ENCODE results near the gene NACC1.

The NACC1 gene

GRCh38 chr19:13077240-13077639, 40.8 kb upstream of the NACC1 start:
- no peak overlapping the region for H3K27ac ChIP-seq (ENCODE audit: low read length)
- no peak overlapping the region for H3K4me3 ChIP-seq (ENCODE audit: low read length)
- TF ChIP-seq EZH2phosphoT487 (IDR thresholded peaks at IDR 0.05; ENCODE audit: low read length) (no peak), CTCF (IDR thresholded peaks at IDR 0.05; ENCODE audit: low read length) (no peak), EZH2 (optimal IDR thresholded peaks at IDR 0.05; ENCODE audit: low read depth, low read length) (no peak)
- no peaks in the 10 kb centered on the region for H3K9me2 ChIP-seq (replicated peaks; ENCODE audit: insufficient read depth, low read length)
- H3K9ac ChIP-seq (ENCODE audit: low read length): no peak overlapping the region
- no peaks in the 10 kb centered on the region for H3F3A ChIP-seq (ENCODE audit: insufficient read depth, low read length)
- peak; percentile 27 for DNase-seq
- H3K4me2 ChIP-seq (ENCODE audit: low read depth, low read length): no peak overlapping the region
- no peak overlapping the region for H2AFZ ChIP-seq (ENCODE audit: low read length)
- H3K9me3 ChIP-seq (replicated peaks; ENCODE audit: insufficient read depth, low read length): no peaks in the 10 kb centered on the region
- H3K27me3 ChIP-seq (replicated peaks; ENCODE audit: insufficient read depth, low read length): peaks cover 9% of the 10 kb centered on the region
- no peaks in the 10 kb centered on the region for H3K79me2 ChIP-seq (ENCODE audit: low read length)
- H3K4me1 ChIP-seq (ENCODE audit: low read length): 0 out of 2 replicates have a peak, but pooled peaks cover 5% of the 10 kb centered on the region
- no peaks in the 10 kb centered on the region for H4K20me1 ChIP-seq (ENCODE audit: insufficient read depth, low read length)
- H3K36me3 ChIP-seq (replicated peaks; ENCODE audit: insufficient read depth, low read length): no peaks in the 10 kb centered on the region

- Histone ChIP-seq H3K4me1 (ENCODE audit: low read length) (0 out of 2 replicates have a peak, but pooled peaks cover 5% of the 10 kb centered on the region), H3K9me3 (replicated peaks; ENCODE audit: insufficient read depth, low read length) (no peaks in the 10 kb centered on the region), H3K4me2 (ENCODE audit: low read depth, low read length) (no peak overlapping the region), H3K36me3 (replicated peaks; ENCODE audit: insufficient read depth, low read length) (no peaks in the 10 kb centered on the region), H4K20me1 (ENCODE audit: insufficient read depth, low read length) (no peaks in the 10 kb centered on the region), H3K27ac (ENCODE audit: low read length) (no peak overlapping the region), H3K9me2 (replicated peaks; ENCODE audit: insufficient read depth, low read length) (no peaks in the 10 kb centered on the region), H3K27me3 (replicated peaks; ENCODE audit: insufficient read depth, low read length) (peaks cover 8% of the 10 kb centered on the region), H3K9ac (ENCODE audit: low read length) (no peak overlapping the region), H3K79me2 (ENCODE audit: low read length) (no peaks in the 10 kb centered on the region), H3F3A (ENCODE audit: insufficient read depth, low read length) (no peaks in the 10 kb centered on the region), H3K4me3 (ENCODE audit: low read length) (no peak overlapping the region), H2AFZ (ENCODE audit: low read length) (no peak overlapping the region)
- DNase-seq: no peak
- TF ChIP-seq EZH2 (optimal IDR thresholded peaks at IDR 0.05; ENCODE audit: low read depth, low read length) (no peak), CTCF (IDR thresholded peaks at IDR 0.05; ENCODE audit: low read length) (no peak), EZH2phosphoT487 (IDR thresholded peaks at IDR 0.05; ENCODE audit: low read length) (no peak)
Observed at GRCh38 chr19:13078381-13078780, 39.7 kb upstream of the NACC1 start.

GRCh38 chr19:13078897-13079541, 39.0 kb upstream of the NACC1 start:
- no peaks in the 10 kb centered on the region for H3K79me2 ChIP-seq (ENCODE audit: low read length)
- no peak overlapping the region for H3K4me3 ChIP-seq (ENCODE audit: low read length)
- no peak for DNase-seq
- H4K20me1 ChIP-seq (ENCODE audit: insufficient read depth, low read length): no peaks in the 10 kb centered on the region
- H3K27me3 ChIP-seq (replicated peaks; ENCODE audit: insufficient read depth, low read length): peaks cover 7% of the 10 kb centered on the region
- H3K36me3 ChIP-seq (replicated peaks; ENCODE audit: insufficient read depth, low read length): no peaks in the 10 kb centered on the region
- H3K4me1 ChIP-seq (ENCODE audit: low read length): 0 out of 2 replicates have a peak, but pooled peaks cover 5% of the 10 kb centered on the region
- H3K9ac ChIP-seq (ENCODE audit: low read length): no peak overlapping the region
- H3K9me3 ChIP-seq (replicated peaks; ENCODE audit: insufficient read depth, low read length): no peaks in the 10 kb centered on the region
- H3K27ac ChIP-seq (ENCODE audit: low read length): no peak overlapping the region
- H2AFZ ChIP-seq (ENCODE audit: low read length): no peak overlapping the region
- H3K9me2 ChIP-seq (replicated peaks; ENCODE audit: insufficient read depth, low read length): no peaks in the 10 kb centered on the region
- no peak for TF ChIP-seq EZH2 (optimal IDR thresholded peaks at IDR 0.05; ENCODE audit: low read depth, low read length)
- TF ChIP-seq EZH2phosphoT487 (IDR thresholded peaks at IDR 0.05; ENCODE audit: low read length): no peak
- no peak for TF ChIP-seq CTCF (IDR thresholded peaks at IDR 0.05; ENCODE audit: low read length)
- H3F3A ChIP-seq (ENCODE audit: insufficient read depth, low read length): no peaks in the 10 kb centered on the region
- H3K4me2 ChIP-seq (ENCODE audit: low read depth, low read length): no peak overlapping the region

Measured in MM.1S (cell line).